IPS-11a (cell line): ENCODE results near the gene SLC27A5.
A peak's percentile ranks its signal among the peaks of the same experiment; 100 is the strongest.
"Not testable (repeated sequence)": the region's sequence is repeated elsewhere in the genome, so short reads cannot be mapped to it uniquely, and the experiment has no call there.

ENCODE experiments used
- H3K4me3 ChIP-seq: one replicate; pipeline ENCODE4 v1.5.1; 2013; ENCODE audit warnings: low read depth, low read length, control low read depth

The SLC27A5 gene

GRCh38 chr19:58471736-58472135 lies 40.1 kb downstream of the SLC27A5 start:
- H3K4me3 ChIP-seq = no peak overlapping the region

GRCh38 chr19:58470837-58471543 lies 40.8 kb downstream of the SLC27A5 start:
- H3K4me3 ChIP-seq = not testable (repeated sequence)

- H3K4me3 ChIP-seq = no peak overlapping the region
These were observed 42.4 kb downstream of the SLC27A5 start for GRCh38 chr19:58469241-58470013.

- no peak overlapping the region for H3K4me3 ChIP-seq
These were observed 43.5 kb downstream of the SLC27A5 start for GRCh38 chr19:58468216-58468839.

- peak within 1 kb of the TSS; percentile 81 for H3K4me3 ChIP-seq
These were observed 44.8 kb downstream of the SLC27A5 start, which contains the start of gene ZNF324 for GRCh38 chr19:58466760-58467589. Gene ZNF324, plus strand, starts transcription at chr19:58467080. Its CDS starts 2,106 bp downstream, at chr19:58469186.

GRCh38 chr19:58466089-58466759 lies 45.6 kb downstream of the SLC27A5 start:
- H3K4me3 ChIP-seq = peak overlapping the region; percentile 25

GRCh38 chr19:58460039-58460438 lies 51.8 kb downstream of the SLC27A5 start:
- no peak overlapping the region for H3K4me3 ChIP-seq

- no peak overlapping the region for H3K4me3 ChIP-seq
These were observed 55.7 kb downstream of the SLC27A5 start for GRCh38 chr19:58456111-58456510.

GRCh38 chr19:58455306-58455705 lies 56.5 kb downstream of the SLC27A5 start:
- no peak overlapping the region for H3K4me3 ChIP-seq

- no peak overlapping the region for H3K4me3 ChIP-seq
These were observed 58.0 kb downstream of the SLC27A5 start for GRCh38 chr19:58453743-58454142.

- H3K4me3 ChIP-seq = peak within 1 kb of the TSS; percentile 67
These were observed 60.3 kb downstream of the SLC27A5 start, which contains the start of gene ZNF324B for GRCh38 chr19:58451358-58452101. Gene ZNF324B, plus strand, starts transcription at chr19:58451622. Its CDS starts 2,080 bp downstream, at chr19:58453702.

- H3K4me3 ChIP-seq = peak overlapping the region; percentile 67
These were observed 60.9 kb downstream of the SLC27A5 start for GRCh38 chr19:58450856-58451357.

- not testable (repeated sequence) for H3K4me3 ChIP-seq
These were observed 61.8 kb downstream of the SLC27A5 start for GRCh38 chr19:58449980-58450379.

GRCh38 chr19:58448860-58449259 lies 62.9 kb downstream of the SLC27A5 start:
- not testable (repeated sequence) for H3K4me3 ChIP-seq
